Measurements from ENCODE around the gene PARD3B.

- TF ChIP-seq CTCF (IDR thresholded peaks at IDR 0.05) (no peak), POLR2A (IDR thresholded peaks at IDR 0.05) (no peak)
Measured at GRCh38 chr2:205338156-205338555, 792.9 kb downstream of the PARD3B start.
